Stimulated activated CD8-positive, alpha-beta memory T cell treated with anti-CD3 and anti-CD28 coated beads, Interleukin-4, amount 100 ng/mL, for 1 hour (primary cell): ENCODE data around the gene ARID3A.
"Not testable (repeated sequence)": the region's sequence is repeated elsewhere in the genome, so short reads cannot be mapped to it uniquely, and the experiment has no call there.

Source experiments
- DNase-seq, 2 donors: peaks; one replicate each; pipeline ENCODE4 v3.0.0-alpha.2; 2020; ENCODE audit warnings: low read depth in 2 of 2, low spot score in 1 of 2

The ARID3A gene

GRCh38 chr19:945401-946252, 19.8 kb downstream of the ARID3A start:
- DNase-seq = no peak

- no peak for DNase-seq
These were observed 21.4 kb downstream of the ARID3A start for GRCh38 chr19:947090-947706.

- no peak for DNase-seq
These were observed 22.1 kb downstream of the ARID3A start for GRCh38 chr19:947707-948539.

GRCh38 chr19:948842-949496, 23.1 kb downstream of the ARID3A start:
- DNase-seq = no peak

- DNase-seq = no peak
These were observed 24.7 kb downstream of the ARID3A start for GRCh38 chr19:950352-951066.

- DNase-seq = no peak
These were observed 26.3 kb downstream of the ARID3A start for GRCh38 chr19:952049-952679.

- DNase-seq = no peak
These were observed 27.0 kb downstream of the ARID3A start for GRCh38 chr19:952680-953444.

GRCh38 chr19:953445-954271, 27.8 kb downstream of the ARID3A start:
- DNase-seq = no peak

- DNase-seq = no peak
These were observed 28.4 kb downstream of the ARID3A start for GRCh38 chr19:954272-954671.

GRCh38 chr19:954672-955494, 29.0 kb downstream of the ARID3A start:
- no peak for DNase-seq

- DNase-seq = no peak
These were observed 30.2 kb downstream of the ARID3A start for GRCh38 chr19:955803-956765.

GRCh38 chr19:956766-957440, 31.1 kb downstream of the ARID3A start:
- DNase-seq = no peak

- not testable (repeated sequence) for DNase-seq
These were observed 31.7 kb downstream of the ARID3A start for GRCh38 chr19:957578-957977.

- DNase-seq = no peak
These were observed 33.4 kb downstream of the ARID3A start for GRCh38 chr19:958967-959855.

- DNase-seq = no peak
These were observed 34.2 kb downstream of the ARID3A start for GRCh38 chr19:960020-960419.
